ENCODE data around the gene SLC16A3. TPM values are rescaled to one million over a fixed set of nuclear protein-coding genes. Genes with fewer than 3 reads are reported as not detected.

SLC16A3 gene
- total RNA-seq, 3 donors from 2014 or later (not counting 1 experiment from before 2014, with no cell fraction given) = 172 to 365 (median 296) TPM

GRCh38 chr17:82213251-82214011 is 15.4 kb upstream of the SLC16A3 start:
- intact Hi-C loops (cut with micrococcal nuclease) = no loop called here

GRCh38 chr17:82214012-82214628 is 14.7 kb upstream of the SLC16A3 start:
- intact Hi-C loops (cut with micrococcal nuclease) = no loop called here
- no peak overlapping the region for H3K4me3 ChIP-seq (ENCODE audit: low read length)
- WGBS (ENCODE audit: insufficient coverage) = 87% methylated on average over 11 of the region's 11 CpGs
- no peaks in the 10 kb centered on the region for H3K9me3 ChIP-seq (ENCODE audit: control insufficient read depth, insufficient read depth, low read length)
- Mint-ChIP-seq H3K27ac (peak overlapping the region; percentile 92 to 96), H3K36me3 (no peaks in the 10 kb centered on the region), H3K27me3 (ENCODE audit: low read depth in 2 of 2) (no peaks in the 10 kb centered on the region), H3K4me1 (peaks cover 29 to 59% of the 10 kb centered on the region in 2 donors), H3K4me3 (peak overlapping the region; percentile 78), H3K9me3 (no peaks in the 10 kb centered on the region)
- H3K36me3 ChIP-seq (ENCODE audit: control insufficient read depth, insufficient read depth, low read length) = no peaks in the 10 kb centered on the region
- H3K4me1 ChIP-seq (ENCODE audit: control insufficient read depth, insufficient read depth, low read length) = peaks cover 69% of the 10 kb centered on the region
- no peak overlapping the region for H3K27ac ChIP-seq (ENCODE audit: low read length)
- no peak for ATAC-seq
- TF ChIP-seq CTCF (IDR thresholded peaks at IDR 0.05) = no peak
- DNase-seq = no peak
- H3K27me3 ChIP-seq (ENCODE audit: control insufficient read depth, insufficient read depth, low read length) = no peaks in the 10 kb centered on the region

More at GRCh38 chr17:82213251-82214011, 15.4 kb upstream of the SLC16A3 start:
- Mint-ChIP-seq H3K27ac (peak overlapping the region; percentile 92 to 96), H3K9me3 (no peaks in the 10 kb centered on the region), H3K27me3 (ENCODE audit: low read depth in 2 of 2) (no peaks in the 10 kb centered on the region), H3K4me3 (peak overlapping the region; percentile 84), H3K4me1 (peaks cover 36 to 59% of the 10 kb centered on the region in 2 donors), H3K36me3 (no peaks in the 10 kb centered on the region)
- Histone ChIP-seq H3K9me3 (ENCODE audit: control insufficient read depth, insufficient read depth, low read length) (no peaks in the 10 kb centered on the region), H3K4me1 (ENCODE audit: control insufficient read depth, insufficient read depth, low read length) (peaks cover 69% of the 10 kb centered on the region), H3K36me3 (ENCODE audit: control insufficient read depth, insufficient read depth, low read length) (no peaks in the 10 kb centered on the region), H3K27me3 (ENCODE audit: control insufficient read depth, insufficient read depth, low read length) (no peaks in the 10 kb centered on the region), H3K4me3 (ENCODE audit: low read length) (peak overlapping the region; percentile 27), H3K27ac (ENCODE audit: low read length) (peak overlapping the region; percentile 41)
- peak; percentile 73 to 83 for DNase-seq
- peak; percentile 29 to 38 (median 30) for ATAC-seq
- TF ChIP-seq CTCF (IDR thresholded peaks at IDR 0.05) = no peak
- 10% methylated on average over 35 of the region's 37 CpGs for WGBS (ENCODE audit: insufficient coverage)

GRCh38 chr17:82215095-82215971 is 13.5 kb upstream of the SLC16A3 start:
- Mint-ChIP-seq H3K27me3 (ENCODE audit: low read depth in 2 of 2) (no peaks in the 10 kb centered on the region), H3K4me3 (peak overlapping the region; percentile 78), H3K36me3 (no peaks in the 10 kb centered on the region), H3K27ac (peak overlapping the region; percentile 92 to 96), H3K9me3 (no peaks in the 10 kb centered on the region), H3K4me1 (peaks cover 28 to 53% of the 10 kb centered on the region in 2 donors)
- Histone ChIP-seq H3K9me3 (ENCODE audit: control insufficient read depth, insufficient read depth, low read length) (no peaks in the 10 kb centered on the region), H3K27ac (ENCODE audit: low read length) (peak overlapping the region; percentile 94), H3K4me1 (ENCODE audit: control insufficient read depth, insufficient read depth, low read length) (peaks cover 74% of the 10 kb centered on the region), H3K36me3 (ENCODE audit: control insufficient read depth, insufficient read depth, low read length) (no peaks in the 10 kb centered on the region), H3K4me3 (ENCODE audit: low read length) (no peak overlapping the region), H3K27me3 (ENCODE audit: control insufficient read depth, insufficient read depth, low read length) (no peaks in the 10 kb centered on the region)
- no peak for TF ChIP-seq CTCF (IDR thresholded peaks at IDR 0.05)
- 85% methylated on average over 25 of the region's 25 CpGs for WGBS (ENCODE audit: insufficient coverage)
- intact Hi-C loops (cut with micrococcal nuclease) = loop anchor here (5.0 kb wide), 1 partner anchor 82 kb away; no protein-coding TSS in a partner anchor
- ATAC-seq (no peak), DNase-seq (peak in 1 of 2 donors; percentile 44)

Measured in natural killer cell (primary cell).